ES-I3 (cell line): ENCODE measurements around the gene FBLN1.

Experiments used
- H3K36me3 ChIP-seq: 2 replicates; pipeline ENCODE4 v1.6.1; 2013; ENCODE audit warnings: mild to moderate bottlenecking, low read length, control low read depth, moderate library complexity; ENCODE audit not compliant: insufficient read depth
- H3K4me1 ChIP-seq: 2 replicates; pipeline ENCODE4 v1.6.1; 2013; ENCODE audit warnings: mild to moderate bottlenecking, control low read depth, low read length; ENCODE audit not compliant: insufficient read depth
- H3K9ac ChIP-seq: 2 replicates; pipeline ENCODE4 v1.6.1; 2013; ENCODE audit warnings: low read depth, mild to moderate bottlenecking, low read length, moderate library complexity
- H3K9me3 ChIP-seq: 2 replicates; pipeline ENCODE4 v1.6.1; 2013; ENCODE audit warnings: mild to moderate bottlenecking, low read length, moderate library complexity; ENCODE audit not compliant: control insufficient read depth, insufficient read depth

FBLN1 gene

DNA sequence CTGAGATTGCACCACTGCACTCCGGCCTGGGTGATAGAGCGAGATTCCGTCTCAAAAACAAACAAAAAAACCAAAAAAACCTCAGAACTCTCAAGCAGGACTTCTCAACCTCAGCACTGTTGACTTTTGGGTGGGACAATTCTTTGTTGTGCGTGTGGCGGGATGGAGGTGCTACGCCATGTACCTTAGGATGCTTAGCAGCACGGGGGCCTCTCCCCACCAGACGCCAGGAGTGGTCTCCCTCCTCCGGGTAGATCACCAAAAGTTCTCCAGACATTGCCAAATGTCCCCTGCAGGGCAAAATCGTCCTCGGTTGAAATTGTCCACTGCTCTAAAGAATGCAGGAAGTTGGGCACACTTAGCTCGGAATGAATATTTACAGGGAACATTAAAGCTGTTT, 142.0 kb downstream of the FBLN1 start:
- Histone ChIP-seq H3K4me1 (peaks cover 14% of the 10 kb centered on the region), H3K9ac (no peak overlapping the region), H3K36me3 (no peaks in the 10 kb centered on the region), H3K9me3 (no peaks in the 10 kb centered on the region)

DNA sequence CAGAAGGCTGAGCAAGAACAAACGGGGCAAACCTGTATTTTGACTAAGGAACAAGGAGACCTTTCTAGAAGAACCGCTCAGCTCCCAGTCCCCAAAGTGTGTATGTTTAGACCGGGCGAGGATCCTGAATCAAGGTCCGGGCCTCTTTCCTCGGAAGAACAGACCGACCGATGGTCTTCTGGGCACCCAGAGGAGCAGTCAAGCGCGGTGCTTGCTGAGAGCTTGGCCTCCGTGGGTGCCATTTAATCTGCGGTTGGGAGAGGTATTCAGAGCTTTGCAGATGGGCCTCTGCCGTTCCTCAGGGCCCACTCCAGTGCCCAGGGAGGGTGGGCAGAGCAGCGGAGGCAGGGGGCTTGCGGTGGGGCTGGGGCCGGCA, 142.5 kb downstream of the FBLN1 start:
- peak overlapping the region; percentile 26; the same call in 1 of the 2 replicates for H3K9ac ChIP-seq
- no peaks in the 10 kb centered on the region for H3K36me3 ChIP-seq
- H3K9me3 ChIP-seq: no peaks in the 10 kb centered on the region
- H3K4me1 ChIP-seq: peaks cover 10% of the 10 kb centered on the region

DNA sequence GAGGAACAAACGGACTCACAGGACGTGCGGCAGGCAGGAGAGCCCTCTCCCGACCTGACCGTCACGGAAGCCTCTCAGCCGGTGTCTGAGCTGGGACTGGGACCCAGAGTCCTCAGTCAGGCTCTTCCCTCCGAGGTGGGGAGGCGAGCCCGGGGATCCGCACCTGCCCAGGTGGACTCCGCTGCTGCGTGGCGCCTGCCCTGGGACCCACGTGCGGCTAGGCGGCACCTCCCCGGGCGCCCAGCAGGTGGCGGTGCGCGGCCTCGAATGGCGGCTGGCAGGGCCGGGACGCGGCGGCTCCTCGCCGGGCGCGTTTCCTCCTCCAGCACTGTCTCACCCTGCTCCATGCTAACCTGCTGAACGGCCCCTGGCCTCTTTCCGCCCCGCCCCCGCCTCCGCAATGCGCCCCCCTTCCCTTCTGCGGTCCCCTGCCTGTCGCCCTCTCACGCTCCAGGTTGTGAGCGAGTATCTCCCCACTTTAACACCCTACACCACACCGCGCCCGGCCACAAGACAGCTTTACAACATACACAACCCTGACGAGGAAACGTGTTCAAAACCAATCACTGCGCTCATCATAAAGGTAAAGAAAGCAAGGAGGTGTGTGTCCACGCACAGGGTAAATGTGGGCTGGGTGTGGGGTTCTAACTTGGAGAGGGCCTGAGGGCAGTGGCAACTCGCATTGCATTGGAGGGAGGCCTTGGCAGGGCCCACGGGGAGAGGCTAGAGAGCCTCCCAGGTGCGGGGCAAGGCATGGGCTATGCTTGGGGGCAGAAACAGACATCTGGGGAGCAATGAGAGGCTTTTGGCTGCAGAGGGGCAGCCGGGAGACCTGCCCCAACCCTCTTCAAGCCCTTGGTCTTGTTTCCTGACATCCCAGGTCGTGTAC, 143.1 kb downstream of the FBLN1 start:
- Histone ChIP-seq H3K9me3 (no peaks in the 10 kb centered on the region), H3K36me3 (no peaks in the 10 kb centered on the region), H3K4me1 (peaks cover 5% of the 10 kb centered on the region; the same call in 1 of the 2 replicates), H3K9ac (peak overlapping the region; percentile 26; the same call in 1 of the 2 replicates)

DNA sequence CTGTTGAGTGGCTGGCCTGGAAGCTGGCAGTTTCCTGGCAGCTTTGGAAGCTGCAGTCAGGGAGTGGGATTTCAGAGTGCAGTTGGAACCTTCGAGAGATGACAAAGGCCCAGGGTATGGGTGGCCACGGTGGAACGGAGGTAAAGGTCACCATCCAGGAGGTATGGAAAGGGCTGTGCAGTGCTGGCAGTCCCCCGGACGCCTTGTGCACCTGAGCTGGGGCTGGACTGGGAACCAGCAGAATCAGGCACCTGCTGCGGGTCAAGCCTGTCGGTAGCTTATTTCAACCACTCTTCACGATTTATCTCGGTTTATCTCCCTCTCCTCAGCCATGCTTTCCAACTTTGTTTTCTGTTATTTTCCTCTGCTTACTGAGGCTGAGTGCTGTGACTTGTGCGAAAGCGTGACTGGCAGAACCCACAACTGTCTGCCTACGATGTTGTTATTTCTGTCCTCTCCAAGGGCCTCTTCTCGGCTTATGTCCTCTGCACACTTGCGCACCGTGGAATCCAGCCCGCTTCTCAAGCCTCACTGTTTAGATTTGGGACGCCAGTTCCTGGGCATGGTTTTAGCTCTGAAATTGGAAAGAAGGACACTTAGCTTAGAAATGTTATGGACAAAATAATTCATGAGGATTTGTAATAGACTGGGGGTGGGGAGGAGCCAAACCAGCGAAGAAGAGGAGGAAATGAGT, 145.0 kb downstream of the FBLN1 start:
- Histone ChIP-seq H3K4me1 (peaks cover 5% of the 10 kb centered on the region; the same call in 1 of the 2 replicates), H3K9me3 (no peaks in the 10 kb centered on the region), H3K9ac (no peak overlapping the region), H3K36me3 (no peaks in the 10 kb centered on the region)

DNA sequence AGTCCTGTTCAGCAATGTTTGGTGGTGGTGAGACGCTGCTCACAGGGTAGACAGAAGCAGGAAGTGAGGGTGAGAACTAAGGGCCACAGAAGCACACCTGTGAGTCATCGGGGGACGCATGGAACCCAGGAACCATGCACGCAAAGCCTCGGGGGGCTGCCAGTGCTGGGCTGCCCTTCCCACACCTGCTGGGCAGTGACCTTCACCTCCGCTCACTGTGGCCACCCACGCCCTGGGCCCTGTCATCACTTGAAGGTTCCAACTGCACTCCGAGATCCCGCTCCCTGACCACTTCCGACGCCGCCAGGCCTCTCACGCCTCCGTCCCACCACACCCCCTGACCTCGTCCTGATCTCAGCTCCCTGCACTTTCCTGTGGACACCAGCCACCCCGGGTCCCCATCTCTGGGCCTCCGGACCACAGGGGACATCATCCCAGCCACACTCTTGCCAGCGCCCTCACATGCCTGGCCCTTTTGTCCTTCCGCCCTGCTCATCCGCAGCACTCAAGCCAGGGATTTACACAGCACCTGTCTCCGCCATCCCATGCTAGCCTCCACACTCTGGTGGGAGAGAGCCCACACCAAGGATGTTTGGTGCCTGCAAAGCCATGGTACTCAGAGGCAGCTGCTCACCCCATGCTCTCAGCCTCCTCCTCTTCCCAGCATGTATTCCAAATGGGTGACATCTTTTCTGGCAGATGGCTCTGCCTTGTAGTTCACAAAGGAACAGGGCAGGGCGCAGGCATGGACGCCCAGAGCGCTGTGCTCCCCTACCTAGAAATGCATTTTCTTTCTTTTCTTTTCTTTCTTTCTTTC, 145.8 kb downstream of the FBLN1 start:
- no peaks in the 10 kb centered on the region for H3K9me3 ChIP-seq
- H3K9ac ChIP-seq: no peak overlapping the region
- H3K36me3 ChIP-seq: no peaks in the 10 kb centered on the region
- H3K4me1 ChIP-seq: peaks cover 5% of the 10 kb centered on the region; the same call in 1 of the 2 replicates

DNA sequence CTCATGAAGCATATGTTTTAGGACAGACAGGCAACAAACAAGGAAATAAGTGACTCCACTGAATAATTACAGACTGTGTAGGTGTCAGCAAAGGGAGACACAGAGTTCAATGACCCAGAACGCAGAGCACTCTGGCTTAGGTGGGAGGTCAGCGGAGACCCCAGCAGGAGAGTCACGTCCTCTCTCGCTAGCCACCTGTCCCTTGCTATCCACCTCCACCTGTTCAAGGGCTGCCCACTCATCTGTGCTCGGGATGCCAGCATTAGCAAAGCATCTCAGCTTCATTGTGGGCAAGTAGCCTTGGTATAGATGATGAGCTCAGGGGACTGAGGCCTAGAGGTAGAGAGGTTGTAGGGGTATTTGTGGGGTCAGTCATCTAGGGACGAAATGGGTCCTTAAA, 147.1 kb downstream of the FBLN1 start:
- Histone ChIP-seq H3K9me3 (no peaks in the 10 kb centered on the region), H3K9ac (no peak overlapping the region), H3K4me1 (peaks cover 5% of the 10 kb centered on the region; the same call in 1 of the 2 replicates), H3K36me3 (no peaks in the 10 kb centered on the region)

DNA sequence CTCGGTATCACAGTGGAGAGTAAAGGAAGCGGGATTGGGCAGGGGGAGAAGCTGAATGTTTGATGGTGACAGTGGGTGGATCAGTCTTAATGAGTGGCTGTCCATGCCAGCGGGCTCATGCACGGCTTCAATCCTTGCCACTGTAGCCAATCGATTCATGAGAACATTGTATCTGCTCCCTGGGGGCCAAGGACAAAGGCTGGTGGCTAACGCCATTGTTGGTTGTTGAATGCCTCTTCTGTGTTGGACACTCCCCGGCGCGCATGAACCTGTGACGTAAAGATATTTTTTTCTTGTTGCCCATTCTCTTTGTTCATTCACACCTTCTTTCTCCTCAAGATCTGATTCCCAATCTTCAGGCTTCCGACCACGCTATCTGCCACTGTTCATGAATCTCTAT, 148.0 kb downstream of the FBLN1 start:
- Histone ChIP-seq H3K9ac (no peak overlapping the region), H3K9me3 (no peaks in the 10 kb centered on the region), H3K36me3 (no peaks in the 10 kb centered on the region), H3K4me1 (peaks cover 5% of the 10 kb centered on the region; the same call in 1 of the 2 replicates)
